ELR (cell line): ENCODE measurements around the gene LMNB1.

Experiments used
- DNase-seq: peaks from one replicate; pipeline ENCODE4 v3.0.0-alpha.2; 2015; ENCODE audit warnings: low read depth

LMNB1 gene

DNA sequence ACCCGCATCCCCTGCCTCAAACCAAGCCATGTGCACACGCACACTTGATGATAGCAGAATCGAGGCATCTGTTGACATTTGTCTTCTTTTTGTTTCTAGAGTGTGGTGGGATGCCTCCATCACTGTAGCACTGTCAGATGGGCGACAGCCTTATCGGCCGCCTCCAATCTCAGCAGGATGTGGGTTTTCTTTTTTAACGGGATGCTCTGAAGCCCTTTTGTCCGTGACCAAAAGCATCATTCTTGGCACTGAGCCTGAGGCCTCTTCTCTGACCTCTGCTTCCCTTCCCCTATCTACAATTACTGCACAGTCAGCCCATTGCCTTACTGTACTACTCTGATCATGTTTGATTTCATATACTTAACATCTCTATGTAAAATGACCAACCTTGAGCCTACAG is 78.3 kb downstream of the LMNB1 start:
- no peak for DNase-seq

DNA sequence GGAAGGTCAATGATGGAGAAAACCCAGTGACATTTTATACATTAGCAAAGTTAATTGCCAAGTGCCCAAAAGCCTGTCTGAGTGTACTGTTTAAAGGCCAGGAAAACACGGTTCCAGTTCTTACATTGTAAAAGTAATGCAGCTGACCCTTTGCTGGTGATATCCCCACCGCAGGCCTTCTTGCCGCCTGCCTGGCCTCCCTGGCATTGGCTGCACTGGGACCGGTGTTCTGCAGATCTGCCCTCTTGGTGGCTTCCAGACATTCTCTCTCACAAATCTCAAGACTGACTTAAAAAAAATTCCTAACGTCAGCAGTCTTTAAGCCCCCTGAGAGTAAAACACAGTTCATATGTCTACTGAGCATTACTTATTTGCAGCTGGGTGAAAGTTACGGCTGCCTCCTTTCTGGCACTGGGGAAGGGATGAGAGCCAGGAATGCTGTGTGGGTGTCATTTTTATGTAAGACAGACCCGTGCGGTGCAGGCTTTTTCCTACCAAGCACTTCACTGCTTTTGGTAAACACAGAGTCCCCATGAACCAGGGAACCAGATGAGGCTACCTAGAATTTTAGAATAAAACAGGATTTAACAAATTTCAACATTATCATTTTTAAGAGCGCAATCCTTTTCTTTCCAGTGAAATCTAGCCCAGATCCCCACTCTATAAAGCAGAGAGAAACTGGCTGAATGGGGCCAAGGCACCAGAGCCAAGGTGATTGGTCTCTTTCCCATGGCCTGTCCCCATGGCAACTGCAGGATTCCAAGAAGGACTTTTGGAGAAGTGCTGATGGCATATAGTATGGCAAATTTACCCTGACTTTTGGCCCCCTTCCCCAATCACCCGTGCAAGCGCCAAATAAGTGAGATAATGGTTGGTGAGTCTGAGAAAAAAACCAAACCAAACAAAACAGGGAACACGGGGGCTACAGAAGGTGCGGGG is 80.8 kb downstream of the LMNB1 start:
- DNase-seq = no peak

DNA sequence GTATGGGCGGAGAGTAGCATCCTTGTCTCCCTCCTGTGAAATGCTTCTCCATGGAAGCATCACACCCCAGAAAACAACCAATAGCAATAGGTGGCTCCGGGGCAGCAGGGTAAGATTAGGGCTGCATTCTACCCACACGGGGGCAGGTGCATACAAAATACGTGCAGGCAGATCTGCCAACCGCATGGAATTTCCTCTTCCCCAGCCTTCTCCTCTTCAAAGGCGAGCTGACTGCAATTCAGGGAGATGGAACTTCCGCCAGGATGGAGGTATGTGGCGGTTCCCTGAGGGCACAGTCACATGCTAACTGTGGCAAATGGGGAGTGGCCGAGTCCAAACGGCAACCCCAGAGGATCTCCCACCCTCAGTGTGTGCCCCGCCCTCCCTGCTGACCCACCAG is 81.5 kb downstream of the LMNB1 start:
- no peak for DNase-seq

DNA sequence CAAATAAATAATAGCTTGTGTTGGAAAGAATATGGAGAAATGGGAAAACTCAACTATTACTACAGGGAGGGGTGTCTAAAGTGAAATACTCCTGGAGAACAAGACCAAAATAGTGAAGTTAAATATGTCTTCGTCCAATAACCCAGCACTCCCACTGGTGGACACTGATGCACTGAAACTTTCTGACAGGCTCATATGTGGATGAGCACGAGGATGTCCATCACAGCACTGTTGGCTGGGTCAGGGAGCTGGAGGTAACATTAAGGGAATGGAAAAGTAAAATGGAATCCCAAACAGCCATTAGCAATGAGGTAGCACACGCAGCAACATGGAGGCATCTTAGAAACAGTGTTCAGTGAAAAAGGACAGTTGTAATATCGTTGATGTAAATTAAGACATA is 86.5 kb downstream of the LMNB1 start:
- DNase-seq = no peak

DNA sequence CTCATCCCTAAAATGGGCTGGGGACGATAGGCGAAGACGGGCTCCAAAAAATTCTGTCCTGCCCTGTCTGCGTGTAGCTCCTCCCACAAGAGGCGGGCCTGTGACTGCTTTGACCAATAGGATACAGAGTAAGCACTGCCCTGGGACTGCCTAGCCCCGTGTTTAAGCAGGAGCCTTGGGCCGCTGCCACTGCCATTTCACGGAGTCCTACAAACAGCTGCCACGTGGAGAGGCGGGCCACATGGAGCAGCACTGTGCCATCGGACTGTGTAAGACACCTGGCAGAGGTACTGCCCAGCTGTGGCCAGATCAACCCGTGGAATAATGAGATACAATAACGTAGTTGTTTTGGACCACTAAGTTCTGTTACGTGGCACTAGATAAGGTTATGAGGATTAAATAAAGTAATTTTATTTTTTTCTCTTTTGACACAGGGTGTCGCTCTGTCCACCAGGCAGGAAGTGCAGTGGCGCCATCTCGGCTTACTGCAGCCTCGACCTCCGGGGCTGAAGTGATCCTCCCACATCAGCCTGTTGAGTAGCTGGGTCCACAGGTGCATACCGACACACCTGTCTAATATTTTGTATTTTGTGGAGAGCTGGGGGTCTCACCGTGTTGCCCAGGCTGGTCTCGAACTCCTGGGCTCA is 87.2 kb downstream of the LMNB1 start:
- DNase-seq = no peak

DNA sequence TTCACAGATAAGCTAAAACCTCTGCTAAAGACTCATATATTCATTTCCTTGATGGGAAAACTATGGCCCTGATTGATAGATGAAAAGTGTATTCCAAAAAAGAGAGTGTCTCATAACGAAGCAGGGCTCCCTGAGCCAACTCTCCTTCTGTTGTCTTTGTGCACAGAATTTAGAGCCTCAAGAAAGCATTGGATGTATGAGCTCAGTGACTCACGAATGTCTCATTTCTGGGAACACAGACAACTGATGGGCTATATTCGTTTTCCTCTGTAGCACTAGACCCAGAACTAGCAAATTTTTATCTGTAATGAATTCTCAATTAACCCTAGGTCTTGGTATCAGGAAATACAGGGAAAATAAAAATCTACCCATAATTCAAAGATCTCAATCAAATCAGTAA is 88.4 kb downstream of the LMNB1 start:
- DNase-seq = peak; percentile 82

DNA sequence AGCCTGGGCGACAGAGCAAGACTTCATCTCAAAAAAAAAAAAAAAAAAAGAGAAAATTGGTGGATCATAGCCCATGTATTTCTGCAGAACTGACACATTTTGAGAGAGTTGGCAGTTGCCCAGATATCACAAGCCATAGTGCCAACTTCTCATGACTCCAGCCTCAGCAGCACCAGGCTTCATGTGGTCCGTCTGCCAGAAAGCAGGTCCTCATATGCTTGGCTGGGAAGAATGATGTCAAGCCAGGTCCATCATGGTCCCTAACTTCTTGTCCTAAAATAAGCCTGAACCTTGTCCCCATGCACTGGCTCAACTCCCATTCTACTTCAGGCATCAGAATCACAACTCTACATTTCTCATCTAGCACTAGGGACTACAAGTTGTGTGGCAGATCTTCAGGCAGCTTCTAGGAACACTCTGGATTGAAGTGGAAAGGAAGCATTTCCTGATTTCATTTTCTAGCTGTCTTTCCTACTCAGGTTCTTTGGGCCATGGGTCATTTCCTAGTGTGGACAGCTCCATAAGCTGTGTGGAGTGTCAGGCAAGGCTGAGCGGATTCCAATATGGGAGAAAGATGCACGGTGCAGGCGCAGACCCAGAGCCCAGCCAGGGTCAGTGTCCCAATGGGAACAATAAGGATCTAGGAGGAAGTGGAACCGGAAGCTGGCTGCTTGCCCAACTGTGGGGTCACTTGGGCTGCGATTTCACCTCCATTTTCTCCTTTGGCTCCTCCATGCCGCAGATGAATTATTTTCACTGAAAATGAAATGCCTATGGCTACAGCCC is 90.1 kb downstream of the LMNB1 start:
- DNase-seq = no peak

DNA sequence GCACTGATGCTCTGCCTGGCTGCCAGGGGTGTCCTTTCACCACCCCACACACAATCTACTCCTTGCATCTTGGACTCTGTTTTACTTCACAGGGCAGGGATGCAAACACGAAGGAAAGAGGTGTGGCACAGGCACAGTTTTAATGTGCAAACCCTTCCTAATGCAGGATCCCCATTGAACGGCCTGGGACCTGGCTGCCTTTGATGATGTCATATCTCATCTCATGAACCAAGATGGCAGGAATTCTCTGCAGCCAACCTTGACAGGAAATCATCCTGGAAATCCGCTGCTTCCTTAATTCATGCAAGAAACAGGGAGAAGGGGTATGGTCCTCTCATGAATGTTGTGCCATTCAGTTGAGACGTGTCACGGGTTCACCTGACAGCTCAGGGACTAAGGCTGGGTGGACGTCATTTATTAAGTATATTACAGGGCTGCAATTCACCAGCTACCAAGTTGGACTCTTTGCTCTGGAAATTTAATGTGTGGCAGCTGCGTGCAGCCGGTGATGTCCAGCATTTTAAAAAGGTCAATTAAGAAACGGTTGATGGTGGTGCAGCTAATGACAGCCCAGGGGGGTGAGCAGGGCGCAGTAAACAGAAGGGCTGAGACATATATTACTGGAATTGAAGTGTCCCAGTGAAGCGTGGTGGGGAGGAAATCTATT is 91.5 kb downstream of the LMNB1 start:
- no peak for DNase-seq

DNA sequence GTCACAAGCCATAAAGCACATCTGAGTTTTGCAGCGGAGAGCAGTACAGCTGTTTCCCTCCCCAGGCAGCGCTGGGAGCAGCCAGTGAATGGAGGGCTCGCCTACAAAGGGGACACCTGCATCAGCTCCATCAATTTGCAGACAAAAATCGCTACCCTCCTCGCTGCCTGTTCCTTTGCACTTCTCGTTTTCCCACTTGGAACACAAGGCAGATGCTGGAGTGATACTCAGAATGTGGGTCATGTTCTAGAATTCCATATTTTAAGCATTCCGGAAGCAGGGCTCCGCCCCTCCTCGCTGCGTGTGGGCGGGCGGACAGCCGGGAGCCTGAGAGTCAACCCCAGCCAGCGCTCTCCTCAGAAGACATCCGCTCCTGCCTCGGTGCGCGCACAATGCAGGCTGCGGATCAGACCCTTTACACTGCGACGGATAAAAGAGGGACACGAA is 92.1 kb downstream of the LMNB1 start:
- DNase-seq = peak; percentile 8

DNA sequence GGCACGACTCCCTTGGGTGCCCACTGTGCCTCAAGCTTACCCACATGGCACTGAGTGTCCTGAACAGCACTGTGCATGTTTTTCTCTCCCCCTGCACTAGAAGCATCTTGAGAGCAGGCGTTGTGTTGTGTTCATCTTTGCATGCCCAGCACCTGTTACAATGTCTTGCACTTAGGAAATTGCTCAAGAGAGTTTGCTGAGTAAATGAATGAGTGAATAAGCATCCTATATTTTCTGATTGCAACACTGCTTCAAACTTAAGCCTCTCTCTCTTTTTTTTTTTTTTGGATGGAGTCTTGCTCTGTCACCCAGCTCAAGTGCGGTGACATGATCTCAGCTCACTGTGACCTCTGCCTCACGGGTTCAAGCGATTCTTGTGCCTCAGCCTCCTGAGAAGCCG is 94.5 kb downstream of the LMNB1 start:
- DNase-seq = no peak

DNA sequence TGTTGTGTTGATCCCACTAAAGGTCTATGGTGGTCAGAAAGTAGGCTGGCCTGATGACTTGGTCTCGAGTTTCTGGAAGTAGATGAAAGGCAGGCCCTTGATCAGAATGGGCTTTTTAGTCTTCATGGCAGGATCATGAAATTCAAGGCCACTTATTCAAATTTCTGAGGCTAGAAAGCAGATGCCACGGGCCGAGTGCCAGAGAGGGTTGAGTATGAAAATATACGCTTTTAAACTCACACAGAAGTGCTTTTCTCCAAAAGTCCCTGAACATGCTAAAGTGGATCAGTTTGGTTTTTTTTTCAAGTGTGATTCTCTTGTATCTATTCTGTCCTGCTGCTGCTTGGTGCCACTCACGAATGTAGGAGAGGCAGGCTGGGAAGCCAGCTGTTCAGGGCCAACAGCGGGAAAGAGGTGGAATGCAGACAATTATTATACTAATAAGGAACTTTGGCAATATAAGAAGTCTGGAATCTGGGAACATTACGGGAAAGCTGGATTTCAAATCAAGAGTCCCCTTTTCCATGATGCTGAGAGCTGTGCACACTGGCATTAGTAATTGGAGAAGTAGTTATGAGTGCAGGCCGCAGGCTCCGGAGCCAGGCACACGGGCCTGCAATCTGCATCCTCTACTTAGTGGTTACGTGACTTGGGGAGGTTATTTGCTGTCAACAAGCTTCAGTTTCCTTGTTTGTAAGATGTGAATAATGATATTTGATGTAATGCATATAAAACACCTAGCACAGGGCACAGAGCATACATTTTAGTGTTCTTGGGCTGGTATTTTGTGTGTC is 95.8 kb downstream of the LMNB1 start:
- no peak for DNase-seq

DNA sequence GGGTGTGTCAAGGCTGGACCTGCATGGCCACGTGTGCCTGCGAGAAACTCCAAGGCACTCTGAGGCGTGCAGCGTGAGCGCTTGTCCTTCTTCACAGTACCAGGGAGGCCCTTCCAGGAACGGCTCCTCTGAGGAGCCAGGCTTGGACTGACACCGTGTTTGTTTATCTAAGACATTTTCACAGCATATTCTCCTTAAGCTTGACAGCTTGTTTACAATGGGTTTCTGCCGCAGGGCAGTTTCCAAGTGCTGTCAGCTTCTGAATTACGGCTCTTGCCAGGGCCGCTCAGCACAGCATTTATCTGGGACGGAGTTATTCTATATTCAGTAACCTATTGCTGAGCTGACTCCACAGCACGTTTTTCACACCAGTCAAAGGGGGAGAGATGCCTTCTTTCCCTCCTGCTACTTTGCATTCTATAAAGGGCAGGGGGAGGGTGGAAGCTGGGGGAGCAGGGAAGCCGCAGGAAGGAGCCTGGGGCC is 98.4 kb downstream of the LMNB1 start:
- DNase-seq = no peak

DNA sequence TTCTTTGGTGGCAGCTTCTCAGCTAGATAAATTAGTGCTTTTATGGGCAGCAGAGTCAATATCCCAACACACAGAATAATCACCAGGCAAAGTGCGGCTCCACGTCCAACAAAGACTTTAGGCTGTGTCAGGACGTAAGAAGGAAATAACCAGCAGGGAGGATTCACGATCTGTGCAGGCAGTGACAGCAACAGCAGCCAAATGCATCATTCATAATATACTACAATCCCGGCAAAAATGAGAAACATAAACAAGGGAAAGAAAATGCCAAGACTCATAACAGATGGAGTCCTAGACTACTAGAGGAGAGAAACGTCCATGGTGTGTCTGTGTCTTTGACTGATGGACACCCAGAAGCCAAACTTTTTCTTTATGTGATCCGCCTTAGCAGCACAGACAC is 100.7 kb downstream of the LMNB1 start:
- no peak for DNase-seq

DNA sequence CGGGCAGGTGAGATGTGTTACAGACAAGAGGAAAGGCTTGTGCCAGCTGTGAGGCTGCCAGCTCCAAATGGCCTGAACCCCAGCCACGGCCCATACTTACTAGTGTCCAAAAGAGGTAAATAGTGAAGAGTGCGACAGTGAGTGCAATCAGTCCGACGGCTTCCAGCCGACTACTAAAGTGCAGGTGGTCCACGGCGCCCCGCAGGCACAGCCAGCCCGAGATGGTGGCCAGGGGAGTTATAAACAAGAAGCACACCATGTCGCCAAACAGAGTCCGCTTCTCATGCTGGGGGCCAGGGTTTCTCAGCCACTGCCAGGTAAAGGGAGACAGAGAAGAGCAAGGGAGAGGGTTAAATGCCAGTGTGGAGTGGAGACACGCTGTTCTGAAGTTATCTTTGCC is 101.1 kb downstream of the LMNB1 start:
- DNase-seq = no peak

DNA sequence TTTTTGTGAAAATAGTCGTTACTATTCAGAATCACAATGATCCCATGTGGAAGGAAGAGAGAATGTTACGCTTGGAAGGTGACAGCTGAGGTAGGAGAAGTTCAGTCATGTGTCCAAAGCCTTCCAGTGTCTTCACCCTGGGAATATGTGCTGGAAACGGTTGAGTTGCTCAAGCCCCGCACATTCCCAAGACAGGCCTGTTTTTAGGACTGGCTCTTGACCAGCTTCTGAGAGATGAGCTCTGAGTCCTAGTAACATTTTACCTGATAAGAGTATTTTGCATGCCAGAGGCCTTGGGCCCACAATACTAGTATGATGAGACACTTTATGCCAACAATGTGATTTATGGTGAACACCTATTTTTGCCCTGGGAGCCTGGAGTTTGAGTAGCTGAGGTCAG is 101.7 kb downstream of the LMNB1 start:
- DNase-seq = no peak

DNA sequence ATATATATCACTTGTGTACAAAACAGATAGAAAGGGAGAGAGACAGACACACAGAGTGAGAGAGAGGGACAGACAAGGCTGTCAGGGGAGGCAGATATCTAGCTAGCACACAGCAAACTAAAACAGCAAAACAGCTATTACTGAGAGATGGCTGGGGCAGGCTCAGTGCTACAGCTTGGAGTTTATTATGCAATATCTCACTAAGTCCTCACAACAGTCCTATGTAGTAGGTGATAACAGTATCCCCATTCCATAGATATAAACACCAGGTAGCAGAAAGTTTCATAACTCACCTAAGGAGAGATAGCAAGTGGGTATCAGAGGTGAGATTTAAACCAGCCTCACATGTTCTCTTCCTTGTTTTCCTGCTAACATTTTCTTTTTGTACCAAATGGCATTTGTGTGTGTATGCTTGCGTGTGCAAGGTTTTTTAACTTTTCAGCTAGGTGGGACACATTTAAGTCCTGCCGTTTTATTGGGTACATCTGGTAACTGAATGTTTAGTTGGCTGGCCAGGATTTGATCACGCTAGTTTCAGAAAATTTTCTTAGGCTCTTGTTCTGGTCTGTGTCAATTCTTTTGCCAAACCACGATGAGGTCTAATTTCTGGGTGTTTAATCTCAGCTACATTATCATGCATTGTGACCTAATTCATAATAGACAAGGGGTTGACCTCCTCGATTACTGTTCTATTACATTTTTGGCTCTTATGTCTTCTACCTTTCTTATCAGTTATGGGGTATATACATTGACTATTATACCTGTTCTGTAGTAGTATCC is 105.1 kb downstream of the LMNB1 start:
- DNase-seq = no peak

DNA sequence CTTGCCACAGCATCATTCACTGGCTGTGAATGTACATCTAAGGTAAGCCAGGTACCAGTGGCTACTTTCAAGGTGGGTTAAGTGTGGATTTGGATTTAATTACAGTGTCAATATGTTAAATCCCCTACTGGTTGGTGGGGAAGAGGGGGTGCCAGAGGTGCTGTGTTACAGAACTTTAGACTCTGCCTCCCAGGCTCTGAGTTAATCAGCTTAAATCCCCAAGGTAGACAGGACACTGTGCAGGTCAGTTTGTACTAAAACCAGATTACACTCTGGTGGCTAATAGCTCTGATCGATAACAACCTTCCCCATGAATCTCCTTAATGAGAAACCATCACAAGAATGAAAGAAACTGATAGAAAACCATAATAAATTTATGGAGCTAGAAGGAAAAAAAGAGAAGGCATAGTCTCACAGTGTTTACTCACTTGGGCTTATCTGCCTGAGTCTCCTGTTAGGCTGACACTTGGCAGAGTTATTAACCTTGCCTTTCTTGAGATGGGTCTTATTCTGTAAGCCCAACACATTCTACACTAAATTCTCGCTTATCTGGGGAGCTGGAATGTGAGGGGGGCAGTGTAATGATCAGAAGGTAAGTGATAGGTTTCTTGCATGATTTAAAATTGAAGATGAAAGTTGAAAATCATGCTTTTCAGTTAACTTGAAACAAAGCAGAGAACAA is 106.8 kb downstream of the LMNB1 start:
- DNase-seq = no peak

DNA sequence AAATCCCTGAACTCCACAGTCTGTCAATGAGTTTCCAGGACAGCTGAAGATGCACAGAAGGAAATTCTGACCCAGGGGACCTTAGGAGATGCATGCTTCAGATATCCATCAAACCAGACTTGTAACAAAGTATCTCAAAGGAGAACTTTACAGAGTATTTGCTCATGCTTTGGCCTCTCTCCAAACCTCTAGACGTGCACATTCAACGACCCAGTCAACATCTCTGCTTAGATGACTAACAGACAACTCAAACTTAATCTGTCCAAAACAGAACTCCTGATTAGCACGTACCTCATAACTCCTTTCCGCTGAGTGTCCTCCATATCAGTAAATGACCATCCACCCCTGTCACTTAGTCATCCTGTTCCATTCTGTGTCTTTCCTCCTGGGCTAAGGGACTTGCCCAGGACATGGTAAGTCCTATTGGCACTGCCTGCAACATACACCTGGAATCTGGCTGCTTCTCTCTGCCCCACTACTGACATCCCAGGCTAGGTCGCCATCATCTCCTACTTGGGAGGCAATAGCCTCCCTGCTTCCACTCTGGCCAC is 107.4 kb downstream of the LMNB1 start:
- DNase-seq = peak; percentile 94
